MG63 (cell line): ENCODE results near the gene MINDY4B. TPM values are rescaled to one million over a fixed set of nuclear protein-coding genes. Genes with fewer than 3 reads are reported as not detected.

Source experiments
- DNase-seq: peaks from one replicate; pipeline ENCODE4 v3.0.0-alpha.2; 2020
- H3K27me3 ChIP-seq: fragments of 250-450 bp; sonication (Bioruptor Pico); 2 replicates; pipeline ENCODE4 v1.5.1; 2020; ENCODE audit warnings: mild to moderate bottlenecking, moderate library complexity
- H3K36me3 ChIP-seq: fragments of 250-450 bp; sonication (Bioruptor Pico); 2 replicates; pipeline ENCODE4 v1.5.1; 2020; ENCODE audit warnings: mild to moderate bottlenecking, moderate library complexity
- H3K4me3 ChIP-seq: fragments of 250-450 bp; sonication (Bioruptor Pico); 2 replicates; pipeline ENCODE4 v1.5.1; 2020; ENCODE audit warnings: mild to moderate bottlenecking, moderate library complexity
- H3K9me3 ChIP-seq: fragments of 250-450 bp; sonication (Bioruptor Pico); 2 replicates; pipeline ENCODE4 v1.5.1; 2020; ENCODE audit warnings: mild to moderate bottlenecking, moderate library complexity
- total RNA-seq: library from RNA; depleted of rRNA; stranded (reverse); fragments of >200 nt; shearing (Covaris generic); gene quantifications from 2 replicates; pipeline ENCODE4 v1.2.3, GENCODE V29; 2014; ENCODE audit warnings: low replicate concordance

The MINDY4B gene
- total RNA-seq, 1 experiment from 2014 or later: not detected

DNA sequence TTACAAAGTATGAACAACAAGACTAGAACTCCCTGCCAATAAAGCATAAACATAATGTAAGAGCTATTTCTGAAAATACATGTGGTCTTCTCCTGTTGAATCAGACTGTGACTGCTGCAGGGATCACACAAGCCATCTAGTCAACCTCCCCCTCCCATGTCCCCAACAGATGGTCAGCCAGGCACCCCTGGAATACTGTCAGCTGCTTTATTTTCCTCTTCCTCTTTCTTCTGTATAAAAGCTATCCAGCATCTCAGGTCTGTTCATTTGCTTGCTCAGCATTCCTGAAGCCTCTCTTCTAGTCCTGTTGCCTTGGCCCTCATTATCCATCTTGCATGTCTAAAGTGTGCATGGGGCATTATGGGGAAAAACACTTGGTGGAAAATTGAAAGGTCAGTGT is 6.5 kb upstream of the MINDY4B start:
- peaks cover 35% of the 10 kb centered on the region for H3K27me3 ChIP-seq
- H3K4me3 ChIP-seq: no peak overlapping the region
- no peaks in the 10 kb centered on the region for H3K36me3 ChIP-seq
- no peak for DNase-seq
- no peaks in the 10 kb centered on the region for H3K9me3 ChIP-seq

- no peak for DNase-seq
- peaks cover 58% of the 10 kb centered on the region for H3K27me3 ChIP-seq
- H3K4me3 ChIP-seq: no peak overlapping the region
- no peaks in the 10 kb centered on the region; the same call in 1 of the 2 replicates for H3K9me3 ChIP-seq
- H3K36me3 ChIP-seq: no peaks in the 10 kb centered on the region
Observed at GRCh38 chr3:150906461-150906860, 1.2 kb upstream of the MINDY4B start.

GRCh38 chr3:150905746-150906145 is 507 bp upstream of the MINDY4B start:
- H3K27me3 ChIP-seq: peaks cover 55% of the 10 kb centered on the region
- no peaks in the 10 kb centered on the region; the same call in 1 of the 2 replicates for H3K9me3 ChIP-seq
- H3K36me3 ChIP-seq: no peaks in the 10 kb centered on the region
- no peak overlapping the region for H3K4me3 ChIP-seq
- no peak for DNase-seq

DNA sequence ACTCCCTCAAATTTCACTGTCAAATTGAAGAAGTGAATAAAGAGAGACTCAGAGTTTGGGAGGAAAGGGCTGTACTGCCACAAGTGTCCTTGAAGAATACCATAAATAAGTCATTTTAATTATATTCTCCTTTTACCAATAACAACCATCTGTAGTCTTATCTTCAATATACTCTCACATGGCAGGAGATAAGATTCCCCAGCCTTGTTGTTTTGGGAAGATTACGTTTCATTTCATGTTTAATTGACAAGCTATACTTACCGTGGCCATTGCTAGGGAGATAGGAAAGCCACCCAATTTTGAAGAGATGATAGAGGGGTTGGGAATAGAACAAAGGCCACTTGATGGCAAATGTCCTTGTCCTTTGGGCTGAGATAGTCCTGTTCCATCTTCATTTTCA is 2.3 kb downstream of the MINDY4B start:
- no peak overlapping the region for H3K4me3 ChIP-seq
- no peaks in the 10 kb centered on the region for H3K36me3 ChIP-seq
- H3K27me3 ChIP-seq: peaks cover 33% of the 10 kb centered on the region
- H3K9me3 ChIP-seq: no peaks in the 10 kb centered on the region; the same call in 1 of the 2 replicates
- DNase-seq: no peak

GRCh38 chr3:150901793-150902192 is 3.4 kb downstream of the MINDY4B start:
- no peak for DNase-seq
- H3K36me3 ChIP-seq: no peaks in the 10 kb centered on the region
- H3K4me3 ChIP-seq: no peak overlapping the region
- H3K27me3 ChIP-seq: peaks cover 33% of the 10 kb centered on the region
- H3K9me3 ChIP-seq: no peaks in the 10 kb centered on the region; the same call in 1 of the 2 replicates

DNA sequence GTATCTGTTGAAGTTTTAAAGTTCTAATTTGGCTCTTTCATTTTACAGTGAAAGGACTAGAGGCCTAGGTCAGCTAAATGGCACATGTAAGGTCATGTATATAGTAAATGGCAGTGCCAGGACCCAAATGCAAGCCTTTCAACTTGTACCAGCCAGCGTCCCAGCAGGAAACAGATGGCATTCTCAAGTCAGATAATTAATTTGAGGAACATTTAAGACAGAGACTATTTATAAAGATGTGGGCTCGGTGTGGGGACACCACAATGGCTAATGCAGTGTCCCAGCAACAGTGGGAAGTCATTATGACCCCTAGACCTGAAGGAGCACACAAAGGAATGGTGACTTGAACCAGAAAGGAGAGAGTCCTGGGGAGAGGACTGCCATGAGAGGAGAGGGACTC is 6.1 kb downstream of the MINDY4B start:
- Histone ChIP-seq H3K9me3 (no peaks in the 10 kb centered on the region; the same call in 1 of the 2 replicates), H3K27me3 (peaks cover 12% of the 10 kb centered on the region), H3K36me3 (no peaks in the 10 kb centered on the region), H3K4me3 (no peak overlapping the region)
- DNase-seq: no peak

DNA sequence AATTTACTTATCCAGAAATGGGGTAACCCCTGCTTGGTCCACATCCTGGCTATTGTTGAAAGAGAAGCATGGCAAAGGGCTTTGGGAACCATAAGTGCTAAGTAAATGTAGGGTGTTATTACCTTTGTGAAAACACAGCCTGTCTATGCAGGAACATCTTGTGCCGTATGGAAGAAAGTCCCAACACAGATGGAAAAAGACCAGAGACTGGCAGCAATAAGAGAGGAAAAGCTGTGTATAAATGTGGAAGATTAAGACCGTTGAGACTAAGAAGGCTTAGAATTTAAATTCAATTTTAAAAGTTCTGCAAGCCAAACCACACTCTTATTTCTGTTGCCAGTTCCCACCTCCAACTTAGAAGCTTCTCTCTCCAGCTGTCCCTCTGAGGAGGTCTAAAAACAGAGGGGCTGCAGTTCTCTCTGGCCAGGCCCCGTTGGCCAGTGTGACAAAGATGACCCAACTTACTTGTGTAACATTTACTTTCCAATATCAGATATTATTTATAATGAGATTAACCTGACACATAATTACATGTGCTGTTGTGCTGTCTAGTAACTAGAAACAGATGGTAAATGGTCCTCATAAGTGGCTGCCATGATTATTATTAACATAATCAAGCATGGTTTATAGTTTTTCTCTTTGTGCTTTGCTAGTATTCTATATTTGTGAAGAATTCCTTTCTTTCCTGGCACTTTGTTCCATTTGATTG is 7.0 kb downstream of the MINDY4B start:
- H3K36me3 ChIP-seq: no peaks in the 10 kb centered on the region
- no peaks in the 10 kb centered on the region for H3K9me3 ChIP-seq
- no peak for DNase-seq
- peaks cover 3% of the 10 kb centered on the region for H3K27me3 ChIP-seq
- H3K4me3 ChIP-seq: no peak overlapping the region

DNA sequence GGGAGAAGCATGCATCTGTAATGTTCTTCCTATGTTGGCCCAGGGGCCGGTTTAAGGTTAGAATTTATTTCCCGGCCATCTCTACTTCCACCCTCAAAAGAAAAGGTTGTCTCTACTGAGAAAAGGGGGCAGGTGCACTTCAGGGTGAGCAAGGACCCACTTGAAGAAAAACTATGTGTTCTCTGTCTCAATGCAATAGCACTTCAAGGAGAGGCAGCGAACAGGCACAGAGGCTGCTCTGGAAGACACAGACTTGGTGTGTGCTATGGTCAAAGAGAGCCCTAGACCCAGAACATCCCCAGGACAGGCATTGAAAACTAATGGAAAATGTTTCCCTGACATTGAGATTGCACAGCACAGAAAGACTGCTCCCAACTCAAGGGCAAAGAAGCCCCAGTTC is 7.6 kb downstream of the MINDY4B start:
- DNase-seq: no peak
- no peaks in the 10 kb centered on the region for H3K36me3 ChIP-seq
- H3K4me3 ChIP-seq: no peak overlapping the region
- no peaks in the 10 kb centered on the region; the same call in none of the 2 replicates for H3K27me3 ChIP-seq
- H3K9me3 ChIP-seq: no peaks in the 10 kb centered on the region

DNA sequence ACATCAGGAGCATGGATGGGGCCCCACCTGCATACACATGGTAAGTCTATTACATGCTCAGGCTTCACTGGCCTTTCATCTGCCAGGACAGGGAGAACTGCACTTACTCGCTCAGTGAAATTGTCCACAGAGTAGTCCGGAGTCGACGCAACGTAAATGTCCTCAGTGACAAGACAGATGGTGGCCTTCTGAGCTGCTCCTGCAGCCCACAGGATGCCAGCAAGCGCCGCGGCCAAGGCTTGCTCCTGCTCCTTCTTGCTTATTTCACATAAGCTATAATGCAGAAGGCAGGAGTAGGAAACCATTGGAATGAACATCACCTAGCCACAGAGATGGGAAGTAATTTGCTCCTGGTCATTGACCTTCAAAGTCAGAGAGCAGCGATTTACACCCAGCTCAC is 14.4 kb downstream of the MINDY4B start:
- Histone ChIP-seq H3K36me3 (no peaks in the 10 kb centered on the region), H3K27me3 (peaks cover 19% of the 10 kb centered on the region), H3K9me3 (no peaks in the 10 kb centered on the region), H3K4me3 (no peak overlapping the region)
- DNase-seq: no peak

DNA sequence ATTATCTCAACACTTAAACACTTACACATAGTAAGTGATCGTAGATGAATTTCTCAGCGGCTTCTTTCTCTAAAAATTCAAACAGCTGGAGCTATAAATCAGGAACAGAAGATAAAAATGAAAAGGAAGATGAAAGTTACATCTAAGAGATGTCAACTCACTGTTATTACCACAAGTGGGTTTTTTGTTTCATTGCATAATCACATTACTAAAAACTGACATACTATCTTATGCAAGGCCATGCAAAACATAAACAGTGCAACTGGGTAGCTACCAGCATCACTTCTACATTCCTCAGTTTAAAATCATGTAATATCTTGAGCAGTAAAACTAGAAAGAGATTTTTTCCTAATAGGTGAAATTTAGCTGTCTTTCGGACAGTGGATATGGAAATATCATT is 14.9 kb downstream of the MINDY4B start:
- Histone ChIP-seq H3K4me3 (no peak overlapping the region), H3K9me3 (no peaks in the 10 kb centered on the region), H3K27me3 (peaks cover 24% of the 10 kb centered on the region), H3K36me3 (no peaks in the 10 kb centered on the region)
- DNase-seq: no peak

DNA sequence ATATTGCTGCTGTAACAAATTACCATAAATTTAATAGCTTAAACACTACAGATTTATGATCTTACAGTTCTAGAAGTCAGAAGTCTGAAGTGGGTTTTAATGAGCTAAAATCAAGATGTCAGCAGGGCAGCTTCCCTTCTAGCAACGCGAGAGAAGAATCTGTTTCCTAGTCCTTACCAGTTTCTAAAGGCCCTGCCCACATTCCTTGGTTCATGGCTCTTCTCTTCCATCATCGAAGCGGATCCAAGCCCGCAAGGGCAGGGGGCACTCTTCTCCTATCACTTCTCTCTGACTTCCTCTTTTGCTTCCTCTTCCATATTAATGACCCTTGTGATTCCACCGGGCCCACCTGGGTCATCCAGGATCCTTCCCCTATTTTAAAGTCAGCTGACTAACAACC is 16.1 kb downstream of the MINDY4B start:
- H3K36me3 ChIP-seq: no peaks in the 10 kb centered on the region
- H3K27me3 ChIP-seq: peaks cover 27% of the 10 kb centered on the region
- DNase-seq: no peak
- no peak overlapping the region for H3K4me3 ChIP-seq
- H3K9me3 ChIP-seq: no peaks in the 10 kb centered on the region

GRCh38 chr3:150887031-150887430 is 18.2 kb downstream of the MINDY4B start:
- no peaks in the 10 kb centered on the region for H3K9me3 ChIP-seq
- DNase-seq: no peak
- H3K36me3 ChIP-seq: no peaks in the 10 kb centered on the region
- no peak overlapping the region for H3K4me3 ChIP-seq
- peaks cover 40% of the 10 kb centered on the region for H3K27me3 ChIP-seq

- no peak overlapping the region for H3K4me3 ChIP-seq
- no peaks in the 10 kb centered on the region for H3K9me3 ChIP-seq
- H3K27me3 ChIP-seq: peaks cover 36% of the 10 kb centered on the region
- no peak for DNase-seq
- no peaks in the 10 kb centered on the region for H3K36me3 ChIP-seq
Observed at GRCh38 chr3:150885535-150885934, 19.7 kb downstream of the MINDY4B start.

DNA sequence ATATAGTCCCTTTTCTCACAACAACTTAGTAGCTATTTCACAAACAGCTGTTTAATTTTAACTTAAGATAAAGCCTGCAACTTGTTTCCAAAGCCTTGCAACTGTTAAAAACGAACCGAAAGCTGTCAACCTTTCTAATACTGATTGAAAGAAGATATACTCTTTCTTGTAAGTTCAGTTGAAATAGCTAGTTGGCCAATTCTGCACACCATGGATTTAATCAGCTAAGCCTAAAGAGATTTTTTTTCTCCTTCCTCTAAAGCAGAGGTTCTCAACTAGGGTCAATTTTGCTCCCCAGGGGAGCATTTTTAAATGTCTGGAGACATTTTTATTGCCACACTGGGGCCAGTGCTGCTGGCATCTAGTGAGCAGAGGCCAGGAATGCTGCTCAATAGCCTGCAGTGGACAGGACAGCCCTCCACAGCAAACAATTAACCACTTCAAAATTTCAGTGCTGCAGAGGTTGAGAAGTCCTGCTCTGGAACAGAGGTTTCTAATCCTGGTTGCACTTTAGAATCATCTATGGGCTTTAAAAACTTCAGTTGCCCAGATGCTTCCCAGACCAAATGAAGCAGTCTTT is 26.2 kb downstream of the MINDY4B start:
- Histone ChIP-seq H3K9me3 (no peaks in the 10 kb centered on the region), H3K4me3 (no peak overlapping the region), H3K36me3 (no peaks in the 10 kb centered on the region), H3K27me3 (peaks cover 13% of the 10 kb centered on the region)
- no peak for DNase-seq

DNA sequence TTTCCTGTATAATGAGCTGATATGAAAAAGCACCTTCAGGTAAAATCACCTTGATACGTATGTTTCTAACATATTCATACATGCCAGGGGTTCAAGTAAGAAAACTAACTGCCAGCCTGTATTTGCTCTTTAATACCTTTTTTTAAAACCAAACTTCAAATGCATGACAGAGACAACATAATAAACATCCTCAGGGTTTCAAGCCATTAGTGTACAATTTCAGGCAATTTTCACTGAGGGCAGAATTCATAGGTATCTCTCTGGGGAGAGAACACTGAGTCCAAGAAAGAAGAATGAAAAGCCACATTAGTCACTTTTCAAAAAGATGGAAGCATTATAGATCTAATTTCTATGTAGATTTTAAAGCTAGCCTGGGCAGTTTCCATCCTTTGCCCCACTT is 26.9 kb downstream of the MINDY4B start:
- Histone ChIP-seq H3K9me3 (no peaks in the 10 kb centered on the region), H3K27me3 (peaks cover 5% of the 10 kb centered on the region; the same call in 1 of the 2 replicates), H3K36me3 (no peaks in the 10 kb centered on the region), H3K4me3 (no peak overlapping the region)
- DNase-seq: no peak

- no peaks in the 10 kb centered on the region for H3K36me3 ChIP-seq
- DNase-seq: no peak
- H3K27me3 ChIP-seq: no peaks in the 10 kb centered on the region; the same call in 1 of the 2 replicates
- no peak overlapping the region for H3K4me3 ChIP-seq
- H3K9me3 ChIP-seq: no peaks in the 10 kb centered on the region
Observed at GRCh38 chr3:150877303-150877702, 27.9 kb downstream of the MINDY4B start.

- Histone ChIP-seq H3K27me3 (no peaks in the 10 kb centered on the region; the same call in 1 of the 2 replicates), H3K9me3 (no peaks in the 10 kb centered on the region), H3K36me3 (no peaks in the 10 kb centered on the region), H3K4me3 (no peak overlapping the region)
- no peak for DNase-seq
Observed at GRCh38 chr3:150876611-150877265, 28.5 kb downstream of the MINDY4B start.
